Calu3 (cell line): Measurements from ENCODE around the gene ZNF234. TPM values are rescaled to one million over a fixed set of nuclear protein-coding genes. Genes with fewer than 3 reads are reported as not detected.

Experiments
- Bru-seq: library from RNA; stranded (reverse); fragments of 400-500 nt; gene quantifications from one replicate; lab custom pipeline; 2021; lab: Mats Ljungman, UMichigan
- BruChase-seq, 2 experiments: library from RNA; stranded (reverse); fragments of 400-500 nt; gene quantifications; one replicate each; lab custom pipeline; 2021; lab: Mats Ljungman, UMichigan
- BruUV-seq: library from RNA; stranded (reverse); fragments of 400-500 nt; replicated peaks from 2 replicates; lab custom pipeline; 2021; lab: Mats Ljungman, UMichigan
- CTCF ChIA-PET: fragments of 300-600 bp; sonication (Branson Sonifier 250); formaldehyde crosslinking; loops from one replicate; lab custom pipeline; 2022; ENCODE audit warnings: antibody characterized with exemption; lab: Charles Lee
- DNase-seq: peaks from one replicate; pipeline ENCODE4 v3.0.0; 2022
- H3K27ac Mint-ChIP-seq: one replicate; pipeline ENCODE4 v1.8.0; 2022; ENCODE audit warnings: mixed read lengths; ENCODE audit not compliant: unreplicated experiment
- H3K27me3 Mint-ChIP-seq: one replicate; pipeline ENCODE4 v1.8.0; 2022; ENCODE audit warnings: mixed read lengths; ENCODE audit not compliant: unreplicated experiment
- H3K36me3 Mint-ChIP-seq: one replicate; pipeline ENCODE4 v1.8.0; 2022; ENCODE audit warnings: mild to moderate bottlenecking, moderate library complexity, mixed read lengths; ENCODE audit not compliant: insufficient read depth, unreplicated experiment
- H3K4me1 Mint-ChIP-seq: one replicate; pipeline ENCODE4 v1.8.0; 2022; ENCODE audit warnings: mild to moderate bottlenecking, low read depth, mixed read lengths; ENCODE audit not compliant: unreplicated experiment
- H3K4me3 Mint-ChIP-seq: one replicate; pipeline ENCODE4 v1.8.0; 2022; ENCODE audit warnings: mild to moderate bottlenecking, low read depth, moderate library complexity, mixed read lengths; ENCODE audit not compliant: unreplicated experiment
- H3K9me3 Mint-ChIP-seq: one replicate; pipeline ENCODE4 v1.8.0; 2022; ENCODE audit warnings: low read depth, mixed read lengths; ENCODE audit not compliant: unreplicated experiment
- CTCF ChIP-seq: fragments of 200-600 bp; IDR thresholded peaks from one replicate; pipeline ENCODE4 v1.8.0; 2022; ENCODE audit warnings: antibody characterized with exemption; ENCODE audit not compliant: unreplicated experiment
- intact Hi-C: fragments of 100-400 bp; cut with micrococcal nuclease; formaldehyde crosslinking; loops from one replicate; pipeline ENCODE4 v1.10.0; 2022; ENCODE audit not compliant: unreplicated experiment
- long read RNA-seq: library from polyadenylated mRNA; stranded (forward); transcript quantifications from one replicate; pipeline ENCODE4 v2.0.0, GENCODE V29; 2022
- total RNA-seq: library from RNA; stranded (reverse); gene quantifications from 2 replicates; pipeline ENCODE4 v1.2.3, GENCODE V29; 2022

ZNF234 gene
- total RNA-seq (14.8 and 16.2 TPM in 2 replicates), Bru-seq, nascent RNA (percentile 63 among the genes with signal in this experiment), BruChase-seq, experiment 1, labeled RNA remaining after a 6-hour chase (percentile 67 among the genes with signal in this experiment), BruChase-seq, experiment 2, labeled RNA remaining after a 2-hour chase (percentile 73 among the genes with signal in this experiment)
- long read RNA-seq, full-length matches to known transcripts = 2 of 9 reads
- long read RNA-seq, partial matches to known transcripts = 1 of 9 reads
- long read RNA-seq, other reads (novel, unspliced or antisense) = 6 of 9 reads

- CTCF ChIA-PET = interaction anchor here (1.4 kb wide), 1 partner anchor 23 kb away, joined by 4 read pairs; the partner anchor contains the start of gene ZNF226
- intact Hi-C loops = no loop called here
These were observed at the start of gene ZNF234 for GRCh38 chr19:44141191-44142058. TSS of gene ZNF234 (plus strand) at chr19:44141554. CDS start at chr19:44144633, 3,079 bp downstream.

GRCh38 chr19:44092108-44092507 is 49.2 kb upstream of the ZNF234 start:
- BruUV-seq = no TSS peak
- Mint-ChIP-seq H3K27me3 (no peaks in the 10 kb centered on the region), H3K4me1 (peaks cover 7% of the 10 kb centered on the region), H3K4me3 (no peak overlapping the region), H3K36me3 (peaks cover 27% of the 10 kb centered on the region), H3K27ac (no peak overlapping the region), H3K9me3 (peaks cover under 1% of the 10 kb centered on the region)
- intact Hi-C loops = no loop called here
- no peak for TF ChIP-seq CTCF
- CTCF ChIA-PET = no interaction called here
- no peak for DNase-seq

More at GRCh38 chr19:44141191-44142058, at the start of gene ZNF234:
- BruUV-seq = no TSS peak
- peak; percentile 79 for DNase-seq
- TF ChIP-seq CTCF = no peak
- Mint-ChIP-seq H3K4me3 (peak within 1 kb of the TSS; percentile 85), H3K27me3 (no peaks in the 10 kb centered on the region), H3K4me1 (peaks cover 7% of the 10 kb centered on the region), H3K27ac (peak within 1 kb of the TSS; percentile 51), H3K36me3 (peaks cover 17% of the 10 kb centered on the region), H3K9me3 (peaks cover 2% of the 10 kb centered on the region)

- no peak for TF ChIP-seq CTCF
- H3K4me1 Mint-ChIP-seq = peaks cover 7% of the 10 kb centered on the region
- peak within 1 kb of the TSS; percentile 98 for H3K4me3 Mint-ChIP-seq
- H3K9me3 Mint-ChIP-seq = peaks cover 3% of the 10 kb centered on the region
- intact Hi-C loops = no loop called here
- H3K27ac Mint-ChIP-seq = peak within 1 kb of the TSS; percentile 80
- no peaks in the 10 kb centered on the region for H3K27me3 Mint-ChIP-seq
- peak; percentile 92 for DNase-seq
- peaks cover 26% of the 10 kb centered on the region for H3K36me3 Mint-ChIP-seq
- CTCF ChIA-PET = no interaction called here
- BruUV-seq = no TSS peak
These were observed 47.2 kb upstream of the ZNF234 start, which contains the start of gene ZNF224 for GRCh38 chr19:44093931-44094765. TSS of gene ZNF224 (plus strand) at chr19:44094361. CDS start at chr19:44097874, 3,513 bp downstream.

- Mint-ChIP-seq H3K27ac (no peak overlapping the region), H3K9me3 (peaks cover 34% of the 10 kb centered on the region), H3K36me3 (peaks cover 46% of the 10 kb centered on the region), H3K4me1 (peaks cover 9% of the 10 kb centered on the region), H3K4me3 (no peak overlapping the region), H3K27me3 (no peaks in the 10 kb centered on the region)
- CTCF ChIA-PET = no interaction called here
- DNase-seq = no peak
- intact Hi-C loops = no loop called here
- no peak for TF ChIP-seq CTCF
- BruUV-seq = no TSS peak
These were observed 33.6 kb upstream of the ZNF234 start for GRCh38 chr19:44107751-44108150.
